Tibial nerve (tissue), 4 donors: ENCODE measurements around the gene SPRED3.

ENCODE experiments used
- EP300 ChIP-seq, 2 donors: sonication (generic); formaldehyde crosslinking; IDR thresholded peaks; one replicate each; pipeline ENCODE4 v1.6.1; 2017; ENCODE audit warnings: antibody characterized with exemption in 2 of 2, mild to moderate bottlenecking in 1 of 2
- POLR2A ChIP-seq, 2 donors: fragments of 450-650 bp; IDR thresholded peaks; one replicate each; pipeline ENCODE4 v1.6.1; 2017; ENCODE audit warnings: antibody characterized with exemption in 2 of 2, mild to moderate bottlenecking in 2 of 2, moderate library complexity in 2 of 2
- TF ChIP-seq, protein P1 (sequence below), 5 experiments: fragments of 200-600 bp in 3 of 5; fragments of 450-650 bp in 2 of 5; sonication (generic) in 3 of 5; IDR thresholded peaks; one replicate each; pipeline ENCODE4 v1.5.1; 2016 to 2019; ENCODE audit warnings: antibody characterized with exemption in 5 of 5, mild to moderate bottlenecking in 3 of 5, moderate library complexity in 2 of 5

DNA sequence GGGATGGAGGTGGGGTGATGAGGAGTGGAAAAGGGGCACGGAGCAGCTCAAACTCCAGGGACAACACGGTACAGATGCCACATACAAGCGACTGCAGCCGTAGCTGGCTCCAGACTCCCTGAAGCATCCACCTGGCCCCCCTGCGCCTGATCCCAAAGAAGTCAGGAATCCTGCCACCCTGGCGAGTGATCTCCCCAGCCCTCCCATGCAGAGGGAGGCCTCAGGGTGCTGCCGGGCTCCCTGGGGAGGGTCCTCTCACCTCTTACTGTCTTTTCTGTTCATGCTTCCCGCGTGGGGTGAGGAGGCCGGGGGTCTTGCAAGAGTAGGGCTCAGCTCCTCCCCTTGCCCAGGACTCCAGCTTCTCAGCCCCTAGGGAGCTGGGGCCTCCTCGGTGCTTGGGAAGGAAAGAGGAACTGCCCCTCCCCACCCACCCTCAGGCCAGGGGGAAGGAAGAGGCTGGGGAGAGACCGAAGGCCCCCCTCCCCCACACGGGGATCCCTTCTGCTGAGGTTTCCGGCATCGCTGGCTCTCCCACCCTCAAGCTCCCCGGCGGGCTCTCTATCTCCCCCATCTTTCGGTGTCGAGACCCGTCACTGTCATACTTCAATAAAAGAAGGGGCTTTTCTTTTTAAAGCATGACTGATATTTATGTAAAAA, 37.4 kb downstream of the SPRED3 start, which contains the start of gene RASGRP4:
- TF ChIP-seq EP300 (IDR thresholded peaks at IDR 0.05) (no peak), POLR2A (IDR thresholded peaks at IDR 0.05) (no peak)
- TF ChIP-seq, protein P1, sequence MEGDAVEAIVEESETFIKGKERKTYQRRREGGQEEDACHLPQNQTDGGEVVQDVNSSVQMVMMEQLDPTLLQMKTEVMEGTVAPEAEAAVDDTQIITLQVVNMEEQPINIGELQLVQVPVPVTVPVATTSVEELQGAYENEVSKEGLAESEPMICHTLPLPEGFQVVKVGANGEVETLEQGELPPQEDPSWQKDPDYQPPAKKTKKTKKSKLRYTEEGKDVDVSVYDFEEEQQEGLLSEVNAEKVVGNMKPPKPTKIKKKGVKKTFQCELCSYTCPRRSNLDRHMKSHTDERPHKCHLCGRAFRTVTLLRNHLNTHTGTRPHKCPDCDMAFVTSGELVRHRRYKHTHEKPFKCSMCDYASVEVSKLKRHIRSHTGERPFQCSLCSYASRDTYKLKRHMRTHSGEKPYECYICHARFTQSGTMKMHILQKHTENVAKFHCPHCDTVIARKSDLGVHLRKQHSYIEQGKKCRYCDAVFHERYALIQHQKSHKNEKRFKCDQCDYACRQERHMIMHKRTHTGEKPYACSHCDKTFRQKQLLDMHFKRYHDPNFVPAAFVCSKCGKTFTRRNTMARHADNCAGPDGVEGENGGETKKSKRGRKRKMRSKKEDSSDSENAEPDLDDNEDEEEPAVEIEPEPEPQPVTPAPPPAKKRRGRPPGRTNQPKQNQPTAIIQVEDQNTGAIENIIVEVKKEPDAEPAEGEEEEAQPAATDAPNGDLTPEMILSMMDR (IDR thresholded peaks at IDR 0.05) = no peak
